Fibroblast of lung (primary cell): ENCODE data around the gene ZNF274. TPM values are rescaled to one million over a fixed set of nuclear protein-coding genes. Genes with fewer than 3 reads are reported as not detected.
"Not testable (repeated sequence)": the region's sequence is repeated elsewhere in the genome, so short reads cannot be mapped to it uniquely, and the experiment has no call there.

ENCODE experiments used
- DNase-seq, 2 donors: peaks; one replicate each; pipeline versions ENCODE4 v3.0.0 to v3.0.0-alpha.2; 2010; ENCODE audit warnings: low read depth in 2 of 2
- H2AFZ ChIP-seq: 2 replicates; pipeline ENCODE4 v1.5.1; 2012; ENCODE audit warnings: low read length, control low read depth, inconsistent platforms
- H3K27ac ChIP-seq: 2 replicates; pipeline ENCODE4 v1.5.1; 2011; ENCODE audit warnings: low read length, control low read depth; ENCODE audit not compliant: insufficient read depth
- H3K27me3 ChIP-seq: 2 replicates; pipeline ENCODE4 v1.5.1; 2011; ENCODE audit warnings: mild to moderate bottlenecking, low read length; ENCODE audit not compliant: control insufficient read depth, insufficient read depth
- H3K36me3 ChIP-seq: 2 replicates; pipeline ENCODE4 v1.5.1; 2011; ENCODE audit warnings: low read length; ENCODE audit not compliant: control insufficient read depth, insufficient read depth
- H3K4me1 ChIP-seq: 2 replicates; pipeline ENCODE4 v1.5.1; 2011; ENCODE audit warnings: low read length; ENCODE audit not compliant: control insufficient read depth, insufficient read depth; ENCODE audit errors: extremely low read depth
- H3K4me2 ChIP-seq: 2 replicates; pipeline ENCODE4 v1.5.1; 2011; ENCODE audit warnings: low read length, control low read depth; ENCODE audit not compliant: insufficient read depth; ENCODE audit errors: extremely low read depth
- H3K4me3 ChIP-seq, 4 experiments: fragments of 200-600 bp in 1 of 4; sonication (generic) in 1 of 4; replicated peaks in 1 of 4; 2 replicates each; pipeline ENCODE4 v1.5.1; 2011 to 2016; ENCODE audit warnings: low read length in 4 of 4, low read depth in 3 of 4, mild to moderate bottlenecking in 3 of 4, control low read depth in 2 of 4, inconsistent platforms in 1 of 4, mixed read lengths in 1 of 4; ENCODE audit not compliant: insufficient read depth in 1 of 4; ENCODE audit errors: control extremely low read depth in 1 of 4
- H3K79me2 ChIP-seq: 2 replicates; pipeline ENCODE4 v1.5.1; 2012; ENCODE audit warnings: mild to moderate bottlenecking, low read length, inconsistent platforms; ENCODE audit not compliant: control insufficient read depth, insufficient read depth
- H3K9ac ChIP-seq: 2 replicates; pipeline ENCODE4 v1.5.1; 2011; ENCODE audit warnings: mild to moderate bottlenecking, low read length, control low read depth; ENCODE audit not compliant: insufficient read depth
- H3K9me3 ChIP-seq: 2 replicates; pipeline ENCODE4 v1.5.1; 2012; ENCODE audit warnings: low read depth, low read length; ENCODE audit not compliant: control insufficient read depth, insufficient read depth
- H4K20me1 ChIP-seq: 2 replicates; pipeline ENCODE4 v1.5.1; 2011; ENCODE audit warnings: low read length; ENCODE audit not compliant: control insufficient read depth, insufficient read depth; ENCODE audit errors: extremely low read depth
- EZH2 ChIP-seq: IDR thresholded peaks from 2 replicates; pipeline ENCODE4 v1.5.1; 2012; ENCODE audit warnings: low read length, control low read depth, mild to moderate bottlenecking; ENCODE audit errors: missing control alignments
- polyA plus RNA-seq, 2 donors: library from polyadenylated mRNA; depleted of rRNA in 1 of 2; stranded (reverse) in 1 of 2; unstranded in 1 of 2; fragments of >200 nt; gene quantifications; 2 replicates each; pipeline ENCODE4 v1.2.1, GENCODE V29; 2011 to 2012; ENCODE audit warnings: missing spikeins in 1 of 2
- total RNA-seq: library from RNA; depleted of rRNA; stranded (reverse); fragments of >200 nt; gene quantifications from 2 replicates; pipeline ENCODE4 v1.2.1, GENCODE V29; 2014
- TF ChIP-seq, protein P1 (sequence below), 2 donors: IDR thresholded peaks in 1 of 2; conservative IDR thresholded peaks in 1 of 2; 1 replicate in 1 of 2; 2 replicates in 1 of 2; pipeline ENCODE4 v1.5.1; 2011 to 2012; ENCODE audit warnings: low read length in 2 of 2, control low read depth in 1 of 2, inconsistent platforms in 1 of 2, low read depth in 1 of 2, mild to moderate bottlenecking in 1 of 2

The ZNF274 gene
- total and polyA plus RNA-seq, 2 donors (not counting 1 experiment from before 2014, with no cell fraction given): 12.8 to 37.5 TPM

DNA sequence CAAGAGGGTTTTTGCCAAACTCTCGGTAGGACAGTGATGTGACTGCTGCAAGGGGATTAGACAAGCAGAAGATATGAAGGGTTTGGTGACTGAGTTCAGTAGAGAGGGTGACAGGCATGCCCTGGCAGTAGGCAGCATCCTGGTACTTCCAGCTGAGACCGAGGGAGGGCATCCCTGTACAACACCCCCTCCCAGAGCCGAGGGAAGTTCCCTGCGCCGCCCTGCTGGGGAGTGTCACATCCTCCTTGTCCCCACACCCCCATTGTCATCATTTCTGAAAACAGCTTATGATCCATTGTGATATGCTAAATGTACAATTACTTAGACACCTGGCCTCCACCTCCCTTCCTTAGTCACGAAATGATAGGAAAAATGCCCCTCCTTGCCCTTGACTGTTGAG, 60.5 kb downstream of the ZNF274 start:
- TF ChIP-seq EZH2: no peak
- TF ChIP-seq, protein P1, sequence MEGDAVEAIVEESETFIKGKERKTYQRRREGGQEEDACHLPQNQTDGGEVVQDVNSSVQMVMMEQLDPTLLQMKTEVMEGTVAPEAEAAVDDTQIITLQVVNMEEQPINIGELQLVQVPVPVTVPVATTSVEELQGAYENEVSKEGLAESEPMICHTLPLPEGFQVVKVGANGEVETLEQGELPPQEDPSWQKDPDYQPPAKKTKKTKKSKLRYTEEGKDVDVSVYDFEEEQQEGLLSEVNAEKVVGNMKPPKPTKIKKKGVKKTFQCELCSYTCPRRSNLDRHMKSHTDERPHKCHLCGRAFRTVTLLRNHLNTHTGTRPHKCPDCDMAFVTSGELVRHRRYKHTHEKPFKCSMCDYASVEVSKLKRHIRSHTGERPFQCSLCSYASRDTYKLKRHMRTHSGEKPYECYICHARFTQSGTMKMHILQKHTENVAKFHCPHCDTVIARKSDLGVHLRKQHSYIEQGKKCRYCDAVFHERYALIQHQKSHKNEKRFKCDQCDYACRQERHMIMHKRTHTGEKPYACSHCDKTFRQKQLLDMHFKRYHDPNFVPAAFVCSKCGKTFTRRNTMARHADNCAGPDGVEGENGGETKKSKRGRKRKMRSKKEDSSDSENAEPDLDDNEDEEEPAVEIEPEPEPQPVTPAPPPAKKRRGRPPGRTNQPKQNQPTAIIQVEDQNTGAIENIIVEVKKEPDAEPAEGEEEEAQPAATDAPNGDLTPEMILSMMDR (conservative IDR thresholded peaks at IDR 0.05 in 1 of 2, IDR thresholded peaks at IDR 0.05 in 1 of 2; ENCODE audit: low read depth in 1 of 2, low read length in 2 of 2): no peak
- H3K9me3 ChIP-seq: peaks cover 2% of the 10 kb centered on the region
- H3K27me3 ChIP-seq: no peaks in the 10 kb centered on the region
- H3K4me2 ChIP-seq: no peak overlapping the region
- no peak overlapping the region for H3K9ac ChIP-seq
- no peak overlapping the region for H3K4me3 ChIP-seq
- no peaks in the 10 kb centered on the region for H3K79me2 ChIP-seq
- no peak overlapping the region for H2AFZ ChIP-seq
- peaks cover 24% of the 10 kb centered on the region for H3K36me3 ChIP-seq
- no peaks in the 10 kb centered on the region for H3K4me1 ChIP-seq
- H4K20me1 ChIP-seq: no peaks in the 10 kb centered on the region
- no peak for DNase-seq
- H3K27ac ChIP-seq: no peak overlapping the region

DNA sequence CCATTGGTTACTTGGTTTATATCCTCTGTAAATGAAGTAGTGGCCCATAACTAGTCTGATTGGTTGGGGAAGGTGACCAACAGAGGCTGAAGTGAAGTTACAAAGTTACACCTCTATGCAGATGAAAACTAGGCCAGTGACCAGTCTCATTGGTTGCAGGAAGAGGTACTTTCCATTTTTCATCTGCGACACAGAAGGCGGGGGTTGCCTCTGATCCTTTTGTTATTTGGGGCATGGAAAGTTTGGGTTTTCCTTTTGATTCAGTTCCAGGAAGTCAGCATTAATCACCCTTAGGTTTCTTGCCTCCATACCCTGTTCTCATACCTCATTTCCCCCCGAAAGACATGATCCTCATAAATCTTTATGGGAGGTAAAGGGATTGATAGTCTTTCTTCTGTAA, 66.0 kb downstream of the ZNF274 start:
- no peaks in the 10 kb centered on the region for H3K79me2 ChIP-seq
- no peak overlapping the region for H3K27ac ChIP-seq
- TF ChIP-seq, protein P1 (conservative IDR thresholded peaks at IDR 0.05 in 1 of 2, IDR thresholded peaks at IDR 0.05 in 1 of 2; ENCODE audit: low read depth in 1 of 2, low read length in 2 of 2): no peak
- TF ChIP-seq EZH2: no peak
- H3K27me3 ChIP-seq: no peaks in the 10 kb centered on the region
- H4K20me1 ChIP-seq: no peaks in the 10 kb centered on the region
- peaks cover 26% of the 10 kb centered on the region for H3K36me3 ChIP-seq
- H2AFZ ChIP-seq: no peak overlapping the region
- no peak overlapping the region for H3K4me2 ChIP-seq
- no peak for DNase-seq
- no peak overlapping the region for H3K9ac ChIP-seq
- H3K4me1 ChIP-seq: no peaks in the 10 kb centered on the region
- peaks cover 4% of the 10 kb centered on the region for H3K9me3 ChIP-seq
- H3K4me3 ChIP-seq: no peak overlapping the region

DNA sequence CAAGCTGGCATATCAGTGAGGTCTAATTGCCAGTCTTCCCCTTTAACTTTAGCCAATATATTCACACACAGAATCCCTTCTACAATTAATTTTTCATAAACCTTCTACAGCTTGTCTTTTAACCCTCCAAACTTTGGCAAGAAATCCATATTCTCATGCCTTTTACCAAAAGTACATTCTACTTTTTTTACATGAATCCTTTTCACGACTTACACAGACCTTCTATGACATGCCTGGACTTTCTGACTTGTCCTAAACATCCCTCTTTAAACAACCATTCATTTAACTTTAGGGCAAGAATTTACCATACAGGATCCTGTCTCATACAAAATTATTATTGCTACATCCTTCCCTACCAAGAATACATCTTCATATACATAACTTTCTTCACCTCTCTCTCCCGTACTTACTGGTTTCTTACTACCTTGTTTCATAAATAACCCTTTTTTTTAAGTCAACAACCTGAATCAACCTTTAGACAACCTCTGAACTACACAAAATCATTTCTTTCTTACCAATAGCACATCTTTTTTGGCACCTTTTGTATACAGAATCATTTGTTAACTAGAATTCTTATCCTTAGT, 69.3 kb downstream of the ZNF274 start:
- Histone ChIP-seq H3K36me3 (peaks cover 14% of the 10 kb centered on the region), H3K9me3 (peaks cover 2% of the 10 kb centered on the region), H4K20me1 (no peaks in the 10 kb centered on the region), H3K4me3 (no peak overlapping the region), H3K4me2 (no peak overlapping the region), H2AFZ (no peak overlapping the region), H3K27me3 (no peaks in the 10 kb centered on the region), H3K9ac (no peak overlapping the region), H3K79me2 (no peaks in the 10 kb centered on the region), H3K4me1 (no peaks in the 10 kb centered on the region), H3K27ac (no peak overlapping the region)
- TF ChIP-seq EZH2: no peak
- TF ChIP-seq, protein P1 (conservative IDR thresholded peaks at IDR 0.05 in 1 of 2, IDR thresholded peaks at IDR 0.05 in 1 of 2; ENCODE audit: low read depth in 1 of 2, low read length in 2 of 2): no peak
- DNase-seq: peak in 1 of 2 donors; percentile 21

DNA sequence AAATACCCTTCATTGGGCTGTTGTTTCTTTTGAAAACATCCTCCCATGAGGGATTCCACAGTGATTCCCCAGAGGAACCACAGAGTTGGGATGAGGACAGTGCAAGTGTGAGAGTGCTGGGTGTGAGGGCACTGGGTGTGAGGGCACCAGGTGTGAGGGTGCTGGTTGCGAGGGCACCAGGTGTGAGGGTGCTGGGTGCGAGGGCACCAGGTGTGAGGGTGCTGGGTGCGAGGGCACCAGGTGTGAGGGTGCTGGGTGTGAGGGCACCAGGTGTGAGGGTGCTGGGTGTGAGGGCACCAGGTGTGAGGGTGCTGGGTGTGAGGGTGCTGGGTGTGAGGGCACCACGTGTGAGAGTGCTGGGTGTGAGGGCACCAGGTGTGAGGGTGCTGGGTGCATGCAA, 75.4 kb downstream of the ZNF274 start:
- H3K4me2 ChIP-seq, H3K4me1 ChIP-seq, H3K4me3 ChIP-seq, H3K27me3 ChIP-seq, H2AFZ ChIP-seq, DNase-seq, H4K20me1 ChIP-seq, H3K79me2 ChIP-seq, H3K27ac ChIP-seq, H3K9ac ChIP-seq: not testable (repeated sequence)
- Histone ChIP-seq H3K9me3 (peaks cover 20% of the 10 kb centered on the region), H3K36me3 (peaks cover 12% of the 10 kb centered on the region)
